Nephron progenitor cell (in vitro differentiated cells): ENCODE measurements around the gene MGAT5B.
A peak's percentile ranks its signal among the peaks of the same experiment; 100 is the strongest.

Experiments used
- DNase-seq: peaks from one replicate; pipeline ENCODE4 v3.0.0; 2021
- H3K27ac Mint-ChIP-seq: 2 replicates; pipeline ENCODE4 v1.8.0; 2021; ENCODE audit warnings: mild to moderate bottlenecking, moderate library complexity, mixed read lengths
- H3K27me3 Mint-ChIP-seq: 2 replicates; pipeline ENCODE4 v1.8.0; 2021; ENCODE audit warnings: mild to moderate bottlenecking, low read depth, mixed read lengths; ENCODE audit not compliant: poor library complexity
- H3K36me3 Mint-ChIP-seq: 2 replicates; pipeline ENCODE4 v1.8.0; 2021; ENCODE audit warnings: low read depth, mixed read lengths
- H3K4me1 Mint-ChIP-seq: 2 replicates; pipeline ENCODE4 v1.8.0; 2021; ENCODE audit warnings: mixed read lengths
- H3K4me3 Mint-ChIP-seq: 2 replicates; pipeline ENCODE4 v1.8.0; 2021; ENCODE audit warnings: mild to moderate bottlenecking, moderate library complexity, mixed read lengths
- H3K9me3 Mint-ChIP-seq: 2 replicates; pipeline ENCODE4 v1.8.0; 2021; ENCODE audit warnings: mild to moderate bottlenecking, moderate library complexity, mixed read lengths
- CTCF ChIP-seq: fragments of 200-600 bp; sonication (generic); IDR thresholded peaks from 2 replicates; pipeline ENCODE4 v1.5.0; 2021; ENCODE audit warnings: antibody characterized with exemption

The MGAT5B gene

DNA sequence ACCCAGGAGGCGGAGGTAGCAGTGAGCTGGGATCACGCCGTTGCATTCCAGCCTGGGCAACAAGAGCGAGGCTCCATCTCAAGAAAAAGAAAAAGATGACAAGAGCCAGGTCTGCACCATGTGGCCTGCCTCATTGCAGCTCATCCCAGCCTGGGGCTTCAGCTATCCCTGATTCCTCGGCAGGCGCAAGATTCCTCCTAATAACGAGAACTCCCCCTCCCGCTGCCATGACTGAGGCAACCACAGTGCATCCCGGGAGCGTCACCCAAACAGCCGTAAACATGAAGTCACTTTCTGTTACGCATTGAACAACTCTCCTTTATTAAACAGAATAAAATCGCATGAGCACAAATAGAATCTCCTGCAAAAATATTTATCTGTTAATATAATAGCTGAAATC is 120.6 kb downstream of the MGAT5B start:
- Mint-ChIP-seq H3K36me3 (no peaks in the 10 kb centered on the region), H3K9me3 (no peaks in the 10 kb centered on the region), H3K27me3 (peaks cover 28% of the 10 kb centered on the region), H3K4me1 (peaks cover 23% of the 10 kb centered on the region), H3K4me3 (no peak overlapping the region), H3K27ac (no peak overlapping the region)
- TF ChIP-seq CTCF = no peak
- no peak for DNase-seq

GRCh38 chr17:76989519-76989918 is 121.3 kb downstream of the MGAT5B start:
- no peak overlapping the region for H3K27ac Mint-ChIP-seq
- no peaks in the 10 kb centered on the region for H3K9me3 Mint-ChIP-seq
- H3K4me3 Mint-ChIP-seq = no peak overlapping the region
- H3K27me3 Mint-ChIP-seq = peaks cover 28% of the 10 kb centered on the region
- DNase-seq = no peak
- H3K36me3 Mint-ChIP-seq = no peaks in the 10 kb centered on the region
- TF ChIP-seq CTCF = no peak
- H3K4me1 Mint-ChIP-seq = peaks cover 31% of the 10 kb centered on the region

DNA sequence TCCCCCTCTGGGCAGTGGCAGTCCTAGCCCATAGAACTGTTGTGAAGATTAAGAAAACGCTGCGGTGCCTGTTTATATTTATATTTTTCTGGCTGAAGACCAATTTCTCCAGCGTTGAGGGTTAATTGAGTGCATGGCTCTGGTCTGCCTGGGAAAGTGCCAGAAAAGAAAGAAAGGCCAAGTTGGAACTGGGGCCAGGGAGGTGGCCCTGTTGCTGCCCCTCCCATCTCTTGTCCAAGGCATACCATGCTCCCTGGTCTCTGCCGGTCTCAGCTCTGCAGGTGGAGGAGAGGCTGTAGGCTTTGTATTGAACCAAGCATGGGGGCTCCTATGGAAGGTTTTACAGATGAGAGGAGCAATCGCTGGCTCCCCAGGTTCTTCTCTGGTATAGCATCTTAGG is 124.7 kb downstream of the MGAT5B start:
- no peak for DNase-seq
- peaks cover 38% of the 10 kb centered on the region for H3K4me1 Mint-ChIP-seq
- no peak for TF ChIP-seq CTCF
- H3K4me3 Mint-ChIP-seq = no peak overlapping the region
- H3K36me3 Mint-ChIP-seq = no peaks in the 10 kb centered on the region
- no peak overlapping the region for H3K27ac Mint-ChIP-seq
- H3K27me3 Mint-ChIP-seq = peaks cover 10% of the 10 kb centered on the region
- H3K9me3 Mint-ChIP-seq = no peaks in the 10 kb centered on the region

- Mint-ChIP-seq H3K27me3 (peaks cover 10% of the 10 kb centered on the region), H3K27ac (peak overlapping the region; percentile 95), H3K4me3 (no peak overlapping the region), H3K36me3 (no peaks in the 10 kb centered on the region), H3K9me3 (no peaks in the 10 kb centered on the region), H3K4me1 (peaks cover 41% of the 10 kb centered on the region)
- no peak for DNase-seq
- TF ChIP-seq CTCF = no peak
These were observed 125.4 kb downstream of the MGAT5B start for GRCh38 chr17:76993651-76994050.

- H3K27ac Mint-ChIP-seq = peak overlapping the region; percentile 95
- peaks cover 10% of the 10 kb centered on the region for H3K27me3 Mint-ChIP-seq
- H3K4me3 Mint-ChIP-seq = no peak overlapping the region
- TF ChIP-seq CTCF = no peak
- DNase-seq = peak; percentile 47
- H3K4me1 Mint-ChIP-seq = peaks cover 46% of the 10 kb centered on the region
- H3K36me3 Mint-ChIP-seq = no peaks in the 10 kb centered on the region
- no peaks in the 10 kb centered on the region for H3K9me3 Mint-ChIP-seq
These were observed 126.0 kb downstream of the MGAT5B start for GRCh38 chr17:76994237-76994637.

DNA sequence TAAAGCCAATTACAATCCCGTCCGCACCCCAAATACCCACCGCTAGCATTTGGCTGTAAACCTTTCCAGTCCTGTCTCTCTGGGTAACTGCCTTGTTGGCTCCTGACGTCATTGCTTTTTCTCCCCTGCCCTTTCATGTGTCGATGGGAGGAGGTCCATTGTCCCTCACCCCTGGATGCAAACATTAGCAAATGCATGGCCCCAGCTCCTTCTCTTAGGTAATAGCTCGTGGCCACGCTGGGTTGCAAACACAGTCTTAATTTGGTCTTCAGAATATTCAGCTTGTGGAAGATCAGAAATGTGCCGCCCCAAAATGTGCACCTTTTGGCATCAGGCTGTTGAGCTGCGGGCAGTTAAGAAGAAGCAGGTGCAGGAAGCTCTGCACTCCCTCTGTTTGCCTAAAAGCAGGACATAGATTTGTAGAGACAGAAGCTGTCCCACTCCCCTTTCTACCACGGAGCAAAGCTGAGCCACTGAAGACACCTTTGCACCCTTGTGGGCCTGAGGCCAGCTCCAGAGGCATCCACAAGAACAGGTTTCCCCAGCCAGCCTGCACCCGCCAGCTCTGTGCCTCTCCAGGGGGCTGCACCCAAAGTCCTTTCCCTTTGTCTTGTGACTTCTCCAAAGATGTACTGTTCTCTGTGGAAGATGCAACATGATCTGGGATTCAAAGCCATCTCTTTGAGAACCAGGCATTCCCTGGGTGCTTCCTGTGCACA is 127.3 kb downstream of the MGAT5B start:
- no peaks in the 10 kb centered on the region for H3K36me3 Mint-ChIP-seq
- TF ChIP-seq CTCF = no peak
- H3K4me3 Mint-ChIP-seq = peak overlapping the region; percentile 32
- peak overlapping the region; percentile 58 for H3K27ac Mint-ChIP-seq
- H3K9me3 Mint-ChIP-seq = no peaks in the 10 kb centered on the region
- H3K4me1 Mint-ChIP-seq = peaks cover 46% of the 10 kb centered on the region
- DNase-seq = no peak
- peaks cover 10% of the 10 kb centered on the region for H3K27me3 Mint-ChIP-seq
